ENCODE results near the gene KYAT1. TPM values are rescaled to one million over a fixed set of nuclear protein-coding genes. Genes with fewer than 3 reads are reported as not detected.
"Not testable (repeated sequence)": the region's sequence is repeated elsewhere in the genome, so short reads cannot be mapped to it uniquely, and the experiment has no call there.

Gene KYAT1
- polyA plus RNA-seq, 1 donor, result 23.0 TPM

GRCh38 chr9:128818839-128819715 is 62.7 kb downstream of the KYAT1 start:
- DNase-seq, result no peak

- DNase-seq, result peak; percentile 97
These were observed 63.5 kb downstream of the KYAT1 start, which contains the start of gene ENDOG for GRCh38 chr9:128818099-128818838. TSS of gene ENDOG (plus strand) at chr9:128818500. CDS start at chr9:128818685, 185 bp downstream.

GRCh38 chr9:128810873-128811272 is 70.9 kb downstream of the KYAT1 start:
- no peak for DNase-seq

- DNase-seq, result no peak
These were observed 71.9 kb downstream of the KYAT1 start for GRCh38 chr9:128809831-128810230.

- no peak for DNase-seq
These were observed 72.6 kb downstream of the KYAT1 start for GRCh38 chr9:128809036-128809599.

- DNase-seq, result no peak
These were observed 73.2 kb downstream of the KYAT1 start for GRCh38 chr9:128808543-128808942.

GRCh38 chr9:128807827-128808226 is 73.9 kb downstream of the KYAT1 start:
- DNase-seq, result no peak

GRCh38 chr9:128805661-128806060 is 76.1 kb downstream of the KYAT1 start:
- DNase-seq, result no peak

GRCh38 chr9:128802482-128802881 is 79.3 kb downstream of the KYAT1 start:
- no peak for DNase-seq

- DNase-seq, result no peak
These were observed 81.7 kb downstream of the KYAT1 start for GRCh38 chr9:128800061-128800460.

GRCh38 chr9:128798896-128799295 is 82.9 kb downstream of the KYAT1 start:
- DNase-seq, result no peak

GRCh38 chr9:128794961-128795360 is 86.8 kb downstream of the KYAT1 start:
- DNase-seq, result not testable (repeated sequence)

GRCh38 chr9:128792978-128793686 is 88.6 kb downstream of the KYAT1 start:
- DNase-seq, result no peak

GRCh38 chr9:128792134-128792533 is 89.6 kb downstream of the KYAT1 start:
- DNase-seq, result no peak

- no peak for DNase-seq
These were observed 91.2 kb downstream of the KYAT1 start for GRCh38 chr9:128790536-128790935.

GRCh38 chr9:128788445-128788844 is 93.3 kb downstream of the KYAT1 start:
- no peak for DNase-seq

GRCh38 chr9:128787659-128788058 is 94.1 kb downstream of the KYAT1 start:
- DNase-seq, result no peak

- peak; percentile 74 for DNase-seq
These were observed 94.8 kb downstream of the KYAT1 start, which contains the start of gene TBC1D13 for GRCh38 chr9:128786681-128787601. TSS of gene TBC1D13 (plus strand) at chr9:128787253. CDS start at chr9:128787354, 101 bp downstream.

GRCh38 chr9:128785427-128785826 is 96.3 kb downstream of the KYAT1 start:
- DNase-seq, result no peak
